A673 (cell line): ENCODE data around the gene CILP. TPM values are rescaled to one million over a fixed set of nuclear protein-coding genes. Genes with fewer than 3 reads are reported as not detected.

Experiments
- BruUV-seq: library from RNA; stranded (reverse); fragments of 400-500 nt; replicated peaks from 2 replicates; lab custom pipeline; 2021; lab: Mats Ljungman, UMichigan
- CTCF ChIA-PET: fragments of 300-600 bp; sonication (Branson Sonifier 250); formaldehyde crosslinking; loops from one replicate; lab custom pipeline; 2022; ENCODE audit warnings: antibody characterized with exemption; lab: Charles Lee
- POLR2A ChIA-PET: fragments of 300-600 bp; sonication (Branson Sonifier 250); formaldehyde crosslinking; loops from one replicate; lab custom pipeline; 2022; ENCODE audit warnings: antibody characterized with exemption; ENCODE audit not compliant: low non-redundant PET; lab: Charles Lee
- DNase-seq: peaks from one replicate; pipeline ENCODE4 v3.0.0-alpha.2; 2015; ENCODE audit warnings: low spot score
- H3K27ac ChIP-seq: fragments of 200-600 bp; sonication (generic); 2 replicates; pipeline ENCODE4 v1.5.1; 2016; ENCODE audit warnings: mixed run types, low read depth, mild to moderate bottlenecking, mixed read lengths, antibody characterized with exemption, low read length; ENCODE audit not compliant: poor library complexity, severe bottlenecking
- H3K27me3 ChIP-seq: fragments of 200-600 bp; sonication (generic); replicated peaks from 2 replicates; pipeline ENCODE4 v1.6.1; 2017; ENCODE audit warnings: mixed run types, low read depth, mild to moderate bottlenecking, mixed read lengths, antibody characterized with exemption, low read length; ENCODE audit not compliant: insufficient read depth, poor library complexity
- H3K36me3 ChIP-seq: fragments of 200-600 bp; sonication (generic); 2 replicates; pipeline ENCODE4 v1.6.1; 2016; ENCODE audit warnings: mixed run types, mild to moderate bottlenecking, mixed read lengths, antibody characterized with exemption, low read length; ENCODE audit not compliant: insufficient read depth, poor library complexity, severe bottlenecking
- H3K4me1 ChIP-seq: fragments of 200-600 bp; sonication (generic); 2 replicates; pipeline ENCODE4 v1.6.1; 2017; ENCODE audit warnings: mixed run types, mild to moderate bottlenecking, mixed read lengths, antibody characterized with exemption, low read length; ENCODE audit not compliant: insufficient read depth, poor library complexity, severe bottlenecking
- H3K4me3 ChIP-seq: fragments of 200-600 bp; sonication (generic); 2 replicates; pipeline ENCODE4 v1.5.1; 2016; ENCODE audit warnings: low read depth, mixed run types, mild to moderate bottlenecking, mixed read lengths, low read length; ENCODE audit not compliant: poor library complexity, severe bottlenecking
- H3K9me3 ChIP-seq: fragments of 200-600 bp; sonication (generic); 2 replicates; pipeline ENCODE4 v1.6.1; 2016; ENCODE audit warnings: mixed run types, low read depth, mild to moderate bottlenecking, mixed read lengths, antibody characterized with exemption, low read length; ENCODE audit not compliant: poor library complexity, severe bottlenecking
- EZH2 ChIP-seq: fragments of 200-600 bp; sonication (generic); IDR thresholded peaks from 2 replicates; pipeline ENCODE4 v1.6.1; 2017; ENCODE audit warnings: borderline replicate concordance, low read depth, mild to moderate bottlenecking, mixed read lengths, antibody characterized with exemption, low read length; ENCODE audit not compliant: poor library complexity, severe bottlenecking
- intact Hi-C: fragments of 100-400 bp; cut with micrococcal nuclease; formaldehyde crosslinking; loops from one replicate; pipeline ENCODE4 v1.10.0; 2022; ENCODE audit not compliant: unreplicated experiment
- total RNA-seq: library from RNA; stranded (reverse); gene quantifications from 2 replicates; pipeline ENCODE4 v1.2.3, GENCODE V29; 2021
- TF ChIP-seq, protein P1 (sequence below): fragments of 300-800, 200-600 bp; sonication (generic); conservative IDR thresholded peaks from 2 replicates; pipeline ENCODE4 v1.5.1; 2017; ENCODE audit warnings: low read depth, mild to moderate bottlenecking, antibody characterized with exemption, low read length, moderate library complexity, mixed read lengths

The CILP gene
- total RNA-seq, 1 experiment from 2014 or later = 0.04 TPM

DNA sequence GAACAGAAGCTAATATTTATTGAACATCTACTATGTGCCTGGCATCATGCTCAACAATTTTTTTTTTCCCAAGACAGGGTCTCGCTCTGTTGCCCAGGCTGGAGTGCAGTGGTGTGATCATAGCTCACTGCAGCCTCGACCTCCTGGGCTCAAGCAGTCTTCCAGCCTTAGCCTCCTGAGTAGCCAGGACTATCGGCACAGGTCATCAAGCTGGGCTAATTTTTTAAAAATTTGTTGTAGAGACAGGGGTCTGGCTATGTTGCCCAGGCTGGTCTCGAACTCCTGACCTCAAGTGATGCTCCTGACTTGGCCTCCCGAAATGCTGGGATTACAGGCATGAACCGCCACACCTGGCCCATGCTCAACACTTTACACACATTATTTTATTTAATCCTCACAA lies 35.7 kb upstream of the CILP start:
- H3K36me3 ChIP-seq = no peaks in the 10 kb centered on the region
- CTCF ChIA-PET = no interaction called here
- no TSS peak for BruUV-seq
- no peaks in the 10 kb centered on the region for H3K9me3 ChIP-seq
- no peaks in the 10 kb centered on the region for H3K4me1 ChIP-seq
- intact Hi-C loops = no loop called here
- POLR2A ChIA-PET = no interaction called here
- no peak for TF ChIP-seq EZH2
- TF ChIP-seq, protein P1, sequence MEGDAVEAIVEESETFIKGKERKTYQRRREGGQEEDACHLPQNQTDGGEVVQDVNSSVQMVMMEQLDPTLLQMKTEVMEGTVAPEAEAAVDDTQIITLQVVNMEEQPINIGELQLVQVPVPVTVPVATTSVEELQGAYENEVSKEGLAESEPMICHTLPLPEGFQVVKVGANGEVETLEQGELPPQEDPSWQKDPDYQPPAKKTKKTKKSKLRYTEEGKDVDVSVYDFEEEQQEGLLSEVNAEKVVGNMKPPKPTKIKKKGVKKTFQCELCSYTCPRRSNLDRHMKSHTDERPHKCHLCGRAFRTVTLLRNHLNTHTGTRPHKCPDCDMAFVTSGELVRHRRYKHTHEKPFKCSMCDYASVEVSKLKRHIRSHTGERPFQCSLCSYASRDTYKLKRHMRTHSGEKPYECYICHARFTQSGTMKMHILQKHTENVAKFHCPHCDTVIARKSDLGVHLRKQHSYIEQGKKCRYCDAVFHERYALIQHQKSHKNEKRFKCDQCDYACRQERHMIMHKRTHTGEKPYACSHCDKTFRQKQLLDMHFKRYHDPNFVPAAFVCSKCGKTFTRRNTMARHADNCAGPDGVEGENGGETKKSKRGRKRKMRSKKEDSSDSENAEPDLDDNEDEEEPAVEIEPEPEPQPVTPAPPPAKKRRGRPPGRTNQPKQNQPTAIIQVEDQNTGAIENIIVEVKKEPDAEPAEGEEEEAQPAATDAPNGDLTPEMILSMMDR = no peak
- no peak for DNase-seq
- H3K27me3 ChIP-seq = no peaks in the 10 kb centered on the region
- no peak overlapping the region for H3K4me3 ChIP-seq
- H3K27ac ChIP-seq = no peak overlapping the region

DNA sequence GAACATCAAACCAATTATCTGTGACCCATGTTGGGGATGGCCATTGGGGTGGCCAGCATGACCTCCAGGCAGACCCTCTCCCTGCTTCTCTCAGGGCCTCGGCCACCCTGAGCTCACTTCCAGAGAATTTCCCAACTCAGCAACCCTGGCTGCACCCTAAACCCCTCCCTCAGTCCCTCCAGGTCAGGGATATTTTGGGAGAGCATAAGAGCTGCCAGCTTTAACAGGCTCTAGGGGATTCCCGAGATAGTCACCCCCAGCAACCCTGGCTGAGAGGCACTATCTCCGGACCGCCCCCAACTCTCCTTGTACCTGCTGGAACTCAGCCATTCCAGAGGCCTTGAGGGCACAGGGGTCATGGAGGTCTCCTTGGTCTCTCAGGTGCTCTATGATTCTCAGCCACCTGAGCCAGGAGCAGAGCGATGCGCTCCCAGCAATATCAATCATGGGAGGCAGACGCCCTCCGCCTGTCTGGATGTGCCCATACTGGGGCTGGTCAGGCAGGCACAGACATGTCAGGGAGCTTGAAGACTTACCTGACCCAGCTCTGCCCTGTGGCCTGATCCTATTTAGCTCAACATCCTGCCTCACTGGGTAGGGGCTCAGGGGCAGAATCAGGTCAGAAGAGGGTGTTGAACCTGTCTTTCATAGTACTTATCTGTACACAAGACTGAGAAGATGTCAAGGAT lies 34.9 kb upstream of the CILP start:
- no peaks in the 10 kb centered on the region for H3K36me3 ChIP-seq
- no peak overlapping the region for H3K27ac ChIP-seq

DNA sequence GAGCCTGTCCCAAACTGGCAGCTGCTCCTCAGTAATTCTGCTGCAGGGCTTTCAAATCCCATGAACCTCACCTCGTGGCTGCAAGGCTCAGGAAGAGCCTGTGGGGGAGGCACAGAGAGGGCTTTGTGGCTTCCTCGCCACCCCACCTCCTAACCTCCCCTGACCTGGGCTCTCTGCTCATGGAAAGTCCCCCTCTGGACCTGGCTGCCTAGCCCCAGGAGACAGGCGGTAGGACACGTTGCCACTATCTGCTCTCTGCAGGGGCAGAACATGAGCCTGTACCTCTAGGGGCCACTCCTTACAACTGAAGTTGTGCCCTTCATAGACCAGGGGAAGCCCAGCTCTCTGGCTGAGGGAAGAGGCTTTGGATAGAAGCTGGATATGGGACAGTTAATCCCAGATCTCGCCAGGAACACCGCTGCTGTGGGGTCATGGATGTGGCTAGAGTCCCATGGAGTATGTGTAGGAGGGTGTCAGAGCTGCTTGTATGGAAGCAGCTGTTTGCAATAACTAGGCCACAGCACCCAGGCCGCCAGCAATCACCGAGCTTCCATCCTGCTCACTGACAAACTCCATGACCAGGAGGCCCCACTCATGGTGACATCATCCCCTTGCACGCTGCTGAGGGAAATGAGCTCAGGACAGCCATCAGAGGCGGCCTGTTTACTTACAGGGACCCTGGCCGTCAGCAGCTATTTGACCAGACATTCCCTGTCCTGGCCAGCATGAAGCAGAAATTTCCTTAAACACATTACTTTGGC lies 34.0 kb upstream of the CILP start:
- Histone ChIP-seq H3K4me1 (no peaks in the 10 kb centered on the region), H3K27ac (no peak overlapping the region), H3K4me3 (no peak overlapping the region), H3K36me3 (no peaks in the 10 kb centered on the region), H3K27me3 (no peaks in the 10 kb centered on the region), H3K9me3 (no peaks in the 10 kb centered on the region)
- intact Hi-C loops = no loop called here
- no peak for DNase-seq
- BruUV-seq = no TSS peak
- CTCF ChIA-PET = no interaction called here
- POLR2A ChIA-PET = no interaction called here
- TF ChIP-seq, protein P1 = no peak
- TF ChIP-seq EZH2 = no peak

More for the DNA sequence above, 34.9 kb upstream of the CILP start:
- Histone ChIP-seq H3K4me3 (no peak overlapping the region), H3K27me3 (no peaks in the 10 kb centered on the region), H3K9me3 (no peaks in the 10 kb centered on the region), H3K4me1 (no peaks in the 10 kb centered on the region)
- DNase-seq = no peak
- TF ChIP-seq EZH2 = no peak
- TF ChIP-seq, protein P1 = no peak
- ChIA-PET CTCF (no interaction called here), POLR2A (no interaction called here)
- intact Hi-C loops = no loop called here
- BruUV-seq = no TSS peak
